H9 (cell line): Measurements from ENCODE around the gene ACTN4. TPM values are rescaled to one million over a fixed set of nuclear protein-coding genes. Genes with fewer than 3 reads are reported as not detected.

Experiments used
- DNase-seq: peaks from one replicate; pipeline ENCODE4 v3.0.0-alpha.2; 2017
- H2AFZ ChIP-seq: one replicate; pipeline ENCODE4 v1.6.1; 2013; ENCODE audit warnings: mild to moderate bottlenecking, low read length, control low read depth, moderate library complexity
- H2AK5ac ChIP-seq: 2 replicates; pipeline ENCODE4 v1.6.1; 2013; ENCODE audit warnings: low read length, control low read depth, mixed read lengths; ENCODE audit not compliant: insufficient read length
- H2BK120ac ChIP-seq: one replicate; pipeline ENCODE4 v1.6.1; 2013; ENCODE audit warnings: low read depth, mild to moderate bottlenecking, low read length, control low read depth, inconsistent platforms; ENCODE audit not compliant: poor library complexity, severe bottlenecking
- H2BK12ac ChIP-seq: 2 replicates; pipeline ENCODE4 v1.6.1; 2013; ENCODE audit warnings: low read length, control low read depth, mixed read lengths, low read depth; ENCODE audit not compliant: insufficient read length
- H2BK15ac ChIP-seq: 2 replicates; pipeline ENCODE4 v1.6.1; 2013; ENCODE audit warnings: low read depth, low read length, control low read depth
- H2BK20ac ChIP-seq: one replicate; pipeline ENCODE4 v1.6.1; 2013; ENCODE audit warnings: low read depth, mild to moderate bottlenecking, low read length, control low read depth, inconsistent platforms; ENCODE audit not compliant: poor library complexity, severe bottlenecking
- H2BK5ac ChIP-seq: 2 replicates; pipeline ENCODE4 v1.6.1; 2013; ENCODE audit warnings: low read length, control low read depth, mixed read lengths; ENCODE audit not compliant: insufficient read length
- H3K14ac ChIP-seq: 2 replicates; pipeline ENCODE4 v1.6.1; 2013; ENCODE audit warnings: low read length, control low read depth; ENCODE audit not compliant: insufficient read depth
- H3K18ac ChIP-seq: 2 replicates; pipeline ENCODE4 v1.6.1; 2013; ENCODE audit warnings: low read depth, mild to moderate bottlenecking, mixed read lengths, low read length, control low read depth; ENCODE audit not compliant: insufficient read length
- H3K23ac ChIP-seq: 2 replicates; pipeline ENCODE4 v1.6.1; 2013; ENCODE audit warnings: low read length, control low read depth, mixed read lengths, low read depth; ENCODE audit not compliant: insufficient read length
- H3K23me2 ChIP-seq: 2 replicates; pipeline ENCODE4 v1.6.1; 2013; ENCODE audit warnings: low read depth, mild to moderate bottlenecking, mixed read lengths, low read length, control low read depth; ENCODE audit not compliant: insufficient read length, poor library complexity, severe bottlenecking
- H3K27ac ChIP-seq: 2 replicates; pipeline ENCODE4 v1.5.1; 2013; ENCODE audit warnings: low read length, control low read depth, mixed read lengths, low read depth; ENCODE audit not compliant: insufficient read length
- H3K27me3 ChIP-seq: 2 replicates; pipeline ENCODE4 v1.6.1; 2013; ENCODE audit warnings: low read length, control low read depth, inconsistent platforms; ENCODE audit not compliant: insufficient read depth
- H3K4ac ChIP-seq: 2 replicates; pipeline ENCODE4 v1.6.1; 2013; ENCODE audit warnings: low read depth, mild to moderate bottlenecking, control low read depth, inconsistent platforms, low read length, moderate library complexity
- H3K4me1 ChIP-seq: 2 replicates; pipeline ENCODE4 v1.6.1; 2013; ENCODE audit warnings: low read length, control low read depth, inconsistent platforms; ENCODE audit not compliant: insufficient read depth
- H3K4me2 ChIP-seq: 2 replicates; pipeline ENCODE4 v1.6.1; 2013; ENCODE audit warnings: low read length, control low read depth, mixed read lengths; ENCODE audit not compliant: insufficient read length, insufficient read depth
- H3K56ac ChIP-seq: 2 replicates; pipeline ENCODE4 v1.6.1; 2013; ENCODE audit warnings: low read depth, mild to moderate bottlenecking, mixed read lengths, low read length, control low read depth; ENCODE audit not compliant: insufficient read length
- H3K79me1 ChIP-seq: 2 replicates; pipeline ENCODE4 v1.6.1; 2013; ENCODE audit warnings: low read depth, mild to moderate bottlenecking, moderate library complexity, low read length, control low read depth, inconsistent platforms; ENCODE audit not compliant: insufficient read depth, poor library complexity, severe bottlenecking
- H3K79me2 ChIP-seq: 2 replicates; pipeline ENCODE4 v1.6.1; 2013; ENCODE audit warnings: low read length, control low read depth, inconsistent platforms; ENCODE audit not compliant: insufficient read depth
- H3K9ac ChIP-seq: 2 replicates; pipeline ENCODE4 v1.6.1; 2013; ENCODE audit warnings: low read length, control low read depth, mixed read lengths; ENCODE audit not compliant: insufficient read length; ENCODE audit errors: extremely low read depth
- H3K9me3 ChIP-seq: one replicate; pipeline ENCODE4 v1.6.1; 2013; ENCODE audit warnings: low read depth, low read length, inconsistent platforms; ENCODE audit not compliant: control insufficient read depth
- H3T11ph ChIP-seq: one replicate; pipeline ENCODE4 v1.6.1; 2013; ENCODE audit warnings: mild to moderate bottlenecking, low read length, control low read depth, inconsistent platforms
- H4K20me1 ChIP-seq: one replicate; pipeline ENCODE4 v1.6.1; 2013; ENCODE audit not compliant: control insufficient read depth, insufficient read length, insufficient read depth
- H4K5ac ChIP-seq: 2 replicates; pipeline ENCODE4 v1.6.1; 2013; ENCODE audit warnings: low read depth, mild to moderate bottlenecking, mixed read lengths, low read length, control low read depth; ENCODE audit not compliant: insufficient read length
- H4K8ac ChIP-seq: replicated peaks from 2 replicates; pipeline ENCODE4 v1.6.1; 2013; ENCODE audit warnings: low read length, control low read depth, mixed read lengths, low read depth; ENCODE audit not compliant: insufficient read length
- H4K91ac ChIP-seq: 2 replicates; pipeline ENCODE4 v1.6.1; 2013; ENCODE audit warnings: low read depth, mild to moderate bottlenecking, moderate library complexity, mixed read lengths, low read length, control low read depth; ENCODE audit not compliant: insufficient read length
- H3K27ac Mint-ChIP-seq, 3 experiments: 2 replicates in 2 of 3; 3 replicates in 1 of 3; pipeline ENCODE4 v1.8.0; 2020 to 2021; ENCODE audit warnings: mixed read lengths in 3 of 3, mild to moderate bottlenecking in 1 of 3, moderate library complexity in 1 of 3
- H3K27me3 Mint-ChIP-seq: 2 replicates; pipeline ENCODE4 v1.8.0; 2021; ENCODE audit warnings: low read depth, mild to moderate bottlenecking, moderate library complexity, mixed read lengths
- H3K36me3 Mint-ChIP-seq, 3 experiments: 2 replicates in 2 of 3; 3 replicates in 1 of 3; pipeline ENCODE4 v1.8.0; 2020 to 2021; ENCODE audit warnings: low read depth in 3 of 3, mixed read lengths in 3 of 3; ENCODE audit not compliant: insufficient read depth in 1 of 3
- H3K4me1 Mint-ChIP-seq, 2 experiments: 2 replicates each; pipeline ENCODE4 v1.8.0; 2020; ENCODE audit warnings: mixed read lengths in 2 of 2
- H3K4me3 Mint-ChIP-seq, 2 experiments: 2 replicates in 1 of 2; 3 replicates in 1 of 2; pipeline ENCODE4 v1.8.0; 2020 to 2021; ENCODE audit warnings: mild to moderate bottlenecking in 2 of 2, mixed read lengths in 2 of 2, moderate library complexity in 1 of 2
- H3K9me3 Mint-ChIP-seq, 2 experiments: 2 replicates in 1 of 2; 3 replicates in 1 of 2; pipeline ENCODE4 v1.8.0; 2020; ENCODE audit warnings: mild to moderate bottlenecking in 2 of 2, mixed read lengths in 2 of 2, moderate library complexity in 1 of 2
- CTCF ChIP-seq: fragments of 200-600 bp; sonication (generic); conservative IDR thresholded peaks from 3 replicates; pipeline ENCODE4 v1.8.0; 2021; ENCODE audit warnings: antibody characterized with exemption, mild to moderate bottlenecking
- WGBS: extraction: QIAGEN DNeasy Blood & Tissue Kit; methylation state at CpG from one replicate; pipeline ENCODE4 v1.1.7; 2013; ENCODE audit warnings: missing lambda C conversion rate, low lambda C conversion rate, mixed read lengths; ENCODE audit not compliant: insufficient read length; ENCODE audit errors: extremely low coverage; 5-methylcytosine and 5-hydroxymethylcytosine counted together
- total RNA-seq: library from RNA; stranded (reverse); gene quantifications from 2 replicates; pipeline ENCODE4 v1.2.1, GENCODE V29; 2021

ACTN4 gene
- total RNA-seq, 1 experiment from 2014 or later = 369 TPM

GRCh38 chr19:38682195-38682867, 34.9 kb downstream of the ACTN4 start:
- no peak for TF ChIP-seq CTCF
- Histone ChIP-seq H3K18ac (peak overlapping the region; percentile 96), H3K4ac (peak overlapping the region; percentile 73), H3K79me2 (peaks cover 23% of the 10 kb centered on the region; the same call in 1 of the 2 replicates), H3K56ac (no peak overlapping the region), H3K79me1 (no peaks in the 10 kb centered on the region), H2BK20ac (no peak overlapping the region), H2AFZ (no peak overlapping the region), H3K4me2 (no peak overlapping the region), H3K9ac (no peak overlapping the region), H2BK5ac (peak overlapping the region; percentile 67), H3K4me1 (peaks cover 15% of the 10 kb centered on the region; the same call in 1 of the 2 replicates), H2BK15ac (no peak overlapping the region), H3K27me3 (no peaks in the 10 kb centered on the region), H2BK12ac (peak overlapping the region; percentile 41), H4K5ac (no peak overlapping the region), H3K9me3 (no peaks in the 10 kb centered on the region), H4K20me1 (no peaks in the 10 kb centered on the region), H2AK5ac (peak overlapping the region; percentile 23), H2BK120ac (peak overlapping the region; percentile 92), H4K91ac (peak overlapping the region; percentile 60), H4K8ac (no peak overlapping the region), H3K23ac (no peak overlapping the region), H3K14ac (peak overlapping the region; percentile 93), H3K27ac (peak overlapping the region; percentile 86), H3K23me2 (no peaks in the 10 kb centered on the region), H3T11ph (peak overlapping the region; percentile 0)
- DNase-seq = no peak
- no CpG with 5 or more reads among the region's 11 CpGs for WGBS
- peaks cover 0 to 4% of the 10 kb centered on the region in 2 experiments; a peak in 3 of 5 replicates for H3K9me3 Mint-ChIP-seq
- no peak overlapping the region for H3K4me3 Mint-ChIP-seq
- H3K27me3 Mint-ChIP-seq = no peaks in the 10 kb centered on the region
- peaks cover 68 to 77% of the 10 kb centered on the region in 2 experiments for H3K4me1 Mint-ChIP-seq
- H3K36me3 Mint-ChIP-seq = peaks cover 19 to 38% (median 31%) of the 10 kb centered on the region in 3 experiments; a peak in 6 of 7 replicates
- peak overlapping the region; percentile 97 to 100 (median 98) for H3K27ac Mint-ChIP-seq
